Heart right ventricle (tissue), 16 donors: ENCODE measurements around the gene NAA11. TPM values are rescaled to one million over a fixed set of nuclear protein-coding genes. Genes with fewer than 3 reads are reported as not detected.

ENCODE experiments used
- ATAC-seq, 8 donors: fragments of 200-7000 bp; cut with Tn5 transposase; one replicate each; pipeline ENCODE4 v1.9.1; 2020; ENCODE audit warnings: mild to moderate bottlenecking in 8 of 8, moderate library complexity in 8 of 8, moderate number of reproducible peaks in 1 of 8
- DNase-seq, 2 donors: peaks; one replicate each; pipeline ENCODE4 v3.0.0-alpha.2; 2020
- H3K27ac ChIP-seq, 10 donors: fragments of 200-600 bp; sonication (generic) in 2 of 10; one replicate each; pipeline versions ENCODE4 v1.5.0 to v1.8.0; 2020 to 2022; ENCODE audit warnings: mild to moderate bottlenecking in 3 of 10
- H3K27me3 ChIP-seq, 7 donors: fragments of 200-600 bp; one replicate each; pipeline ENCODE4 v1.8.0; 2021 to 2022; ENCODE audit warnings: mild to moderate bottlenecking in 2 of 7
- H3K36me3 ChIP-seq, 9 donors: fragments of 200-600 bp; sonication (generic) in 1 of 9; one replicate each; pipeline versions ENCODE4 v1.5.0 to v1.8.0; 2020 to 2022; ENCODE audit warnings: mild to moderate bottlenecking in 2 of 9
- H3K4me1 ChIP-seq, 9 donors: fragments of 200-600 bp; sonication (generic) in 1 of 9; one replicate each; pipeline versions ENCODE4 v1.5.0 to v1.8.0; 2020 to 2022; ENCODE audit warnings: mild to moderate bottlenecking in 4 of 9
- H3K4me3 ChIP-seq, 10 donors: fragments of 200-600 bp; sonication (generic) in 2 of 10; one replicate each; pipeline versions ENCODE4 v1.5.0 to v1.8.0; 2020 to 2022; ENCODE audit warnings: mild to moderate bottlenecking in 7 of 10, moderate library complexity in 2 of 10
- H3K9me3 ChIP-seq, 11 donors: fragments of 200-600 bp in 10 of 11; sonication (generic) in 2 of 11; one replicate each; pipeline versions ENCODE4 v1.5.0 to v1.8.0; 2013 to 2022; ENCODE audit warnings: mild to moderate bottlenecking in 2 of 11, control low read depth in 1 of 11, moderate library complexity in 1 of 11
- WGBS, 2 donors: extraction: QIAGEN DNeasy Blood & Tissue Kit; methylation state at CpG; one replicate each; pipeline ENCODE4 v1.1.7; 2013; ENCODE audit warnings: inconsistent platforms in 1 of 2; 5-methylcytosine and 5-hydroxymethylcytosine counted together
- intact Hi-C, 10 donors: fragments of 100-400 bp; cut with DNase I; formaldehyde crosslinking; loops; one replicate each; pipeline versions ENCODE4 v1.11.1 to v1.14.2; 2022
- polyA plus RNA-seq, 2 donors: library from polyadenylated mRNA; stranded (reverse); fragments of 200-250 nt; gene quantifications; one replicate each; pipeline ENCODE4 v1.2.3, GENCODE V29; 2013
- total RNA-seq, 10 donors: library from RNA; stranded (reverse); fragmentation: NEBNext Ultra II Directional in 3 of 10; extraction: Animal tissue kit (Norgen Biotek cat#: 25700) in 3 of 10; gene quantifications; one replicate each; pipeline versions ENCODE4 v1.2.1 to v1.2.4, GENCODE V29; 2021 to 2023
- TF ChIP-seq, protein P1 (sequence below), 9 donors: fragments of 200-600 bp; sonication (generic) in 2 of 9; IDR thresholded peaks; one replicate each; pipeline versions ENCODE4 v1.5.0 to v1.8.0; 2021 to 2022; ENCODE audit warnings: antibody characterized with exemption in 9 of 9, mild to moderate bottlenecking in 5 of 9, moderate library complexity in 1 of 9
- donor health status: Arrhythmogenic right ventricular cardiomyopathy.
- donor health status: ischemic (EF 13 %, LVEDD 7.1; RV severe dilation, severe dysfunction).
- donor health status: healthy with polysubstance abuse.
- donor health status: DM: no; HTN: yes; CAD: no.
- donor health status: DM: no; HTN: no; CAD: no.
- donor health status: ischemic (EF 25% LVEDD 6.9; RV normal size, moderate dysfunction).
- donor health status: ischemic (EF 25% LVEDD 5.7; RV mildly dilated, moderate dysfunction).
- donor health status: healthy.
- donor health status: DM: yes; HTN: yes; CAD: no.
- donor health status: Ischemic cardiomyopathy.
- donor health status: ischemic (EF 35%, LVEDD 5.7; RV mildly dilated, moderate dysfunction).
- donor health status: nonischemic (EF 11% LVEDD 7.7; RV severe dilation, severe dysfunction).
- donor health status: DM: yes; HTN: yes; CAD: no.
- donor health status: PGD.
- donor health status: ischemic (EF 29% LVEDD 5.4; RV normal size, mild dysfunction).
- donor health status: nonischemic (EF 23%, LVEDD 6.1; RV moderate dilation, normal function).

NAA11 gene
- total and polyA plus RNA-seq, 12 donors = not detected

DNA sequence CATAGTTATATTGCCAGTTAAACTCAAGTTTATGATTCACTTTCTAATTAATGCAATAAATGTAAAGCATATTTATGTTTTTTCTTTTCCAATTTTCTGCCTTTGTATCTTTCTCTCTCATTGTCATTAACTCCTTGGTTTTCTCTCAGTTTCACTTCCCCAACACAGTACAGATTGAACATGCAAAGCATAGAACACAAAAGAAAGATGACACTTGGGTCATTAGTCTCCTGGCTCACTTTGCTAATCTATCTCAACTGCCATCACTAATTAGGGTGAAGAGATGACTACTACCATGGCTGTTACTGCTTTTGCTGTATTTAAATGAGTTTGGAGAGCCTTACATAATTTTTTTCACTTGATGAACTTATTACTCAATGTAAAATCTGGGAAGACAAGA lies 12.3 kb upstream of the NAA11 start:
- H3K9me3 ChIP-seq = peaks cover 0 to 25% (median 11%) of the 10 kb centered on the region in 11 donors
- DNase-seq = no peak
- intact Hi-C loops = no loop called here
- no peak overlapping the region for H3K4me3 ChIP-seq
- H3K27ac ChIP-seq = no peak overlapping the region
- TF ChIP-seq, protein P1, sequence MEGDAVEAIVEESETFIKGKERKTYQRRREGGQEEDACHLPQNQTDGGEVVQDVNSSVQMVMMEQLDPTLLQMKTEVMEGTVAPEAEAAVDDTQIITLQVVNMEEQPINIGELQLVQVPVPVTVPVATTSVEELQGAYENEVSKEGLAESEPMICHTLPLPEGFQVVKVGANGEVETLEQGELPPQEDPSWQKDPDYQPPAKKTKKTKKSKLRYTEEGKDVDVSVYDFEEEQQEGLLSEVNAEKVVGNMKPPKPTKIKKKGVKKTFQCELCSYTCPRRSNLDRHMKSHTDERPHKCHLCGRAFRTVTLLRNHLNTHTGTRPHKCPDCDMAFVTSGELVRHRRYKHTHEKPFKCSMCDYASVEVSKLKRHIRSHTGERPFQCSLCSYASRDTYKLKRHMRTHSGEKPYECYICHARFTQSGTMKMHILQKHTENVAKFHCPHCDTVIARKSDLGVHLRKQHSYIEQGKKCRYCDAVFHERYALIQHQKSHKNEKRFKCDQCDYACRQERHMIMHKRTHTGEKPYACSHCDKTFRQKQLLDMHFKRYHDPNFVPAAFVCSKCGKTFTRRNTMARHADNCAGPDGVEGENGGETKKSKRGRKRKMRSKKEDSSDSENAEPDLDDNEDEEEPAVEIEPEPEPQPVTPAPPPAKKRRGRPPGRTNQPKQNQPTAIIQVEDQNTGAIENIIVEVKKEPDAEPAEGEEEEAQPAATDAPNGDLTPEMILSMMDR (IDR thresholded peaks at IDR 0.05) = no peak
- no peaks in the 10 kb centered on the region for H3K36me3 ChIP-seq
- ATAC-seq = no peak
- H3K4me1 ChIP-seq = no peaks in the 10 kb centered on the region
- H3K27me3 ChIP-seq = no peaks in the 10 kb centered on the region

DNA sequence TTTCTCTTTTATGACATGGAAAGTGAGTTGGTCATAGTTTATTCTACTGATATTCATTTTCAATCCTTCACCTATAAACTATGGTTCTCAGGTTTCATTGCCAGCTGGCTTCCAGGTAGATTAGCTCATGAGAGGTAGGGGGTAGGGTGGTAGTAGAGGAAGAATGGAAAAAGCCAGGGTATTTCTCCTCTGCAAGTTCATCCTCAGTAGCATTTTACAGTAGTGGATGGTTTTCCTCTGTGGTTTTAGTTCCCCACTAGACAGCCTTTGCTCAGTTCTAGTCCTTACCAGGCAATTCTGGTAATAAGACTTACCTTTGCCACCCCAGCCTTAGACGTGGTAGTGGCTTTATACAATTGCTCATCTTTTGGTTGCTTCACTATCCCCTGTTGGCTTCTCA lies 8.9 kb upstream of the NAA11 start:
- TF ChIP-seq, protein P1 (IDR thresholded peaks at IDR 0.05) = no peak
- no peaks in the 10 kb centered on the region for H3K27me3 ChIP-seq
- ATAC-seq = no peak
- no peak overlapping the region for H3K27ac ChIP-seq
- intact Hi-C loops = no loop called here
- H3K4me1 ChIP-seq = no peaks in the 10 kb centered on the region
- no peaks in the 10 kb centered on the region for H3K9me3 ChIP-seq
- no peak overlapping the region for H3K4me3 ChIP-seq
- no peak for DNase-seq
- WGBS, 2 donors = 71 to 80% methylated on average over 1 of the region's 1 CpG
- no peaks in the 10 kb centered on the region for H3K36me3 ChIP-seq

DNA sequence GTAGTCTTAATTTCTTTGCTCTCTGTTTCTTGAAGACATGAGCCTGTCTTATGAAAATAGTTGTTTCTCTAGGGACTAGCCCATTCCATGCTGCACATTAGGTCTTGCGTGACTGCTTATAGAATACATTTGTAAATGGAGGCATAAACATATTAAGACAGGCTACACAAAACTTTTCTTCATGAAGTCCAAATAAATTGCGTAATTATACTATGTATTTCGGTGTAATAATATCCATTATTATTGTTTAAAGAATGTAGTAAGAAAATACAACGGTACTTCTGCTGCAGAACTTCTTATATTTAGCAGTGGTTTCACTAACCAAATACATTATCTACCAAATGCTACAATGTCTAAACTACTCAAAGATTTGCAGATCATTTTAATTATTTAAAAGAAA lies 8.5 kb upstream of the NAA11 start:
- H3K27ac ChIP-seq = no peak overlapping the region
- TF ChIP-seq, protein P1 (IDR thresholded peaks at IDR 0.05) = no peak
- no peak overlapping the region for H3K4me3 ChIP-seq
- no peaks in the 10 kb centered on the region for H3K9me3 ChIP-seq
- no peaks in the 10 kb centered on the region for H3K4me1 ChIP-seq
- no peaks in the 10 kb centered on the region for H3K27me3 ChIP-seq
- 67 to 70% methylated on average over 4 of the region's 4 CpGs for WGBS, 2 donors
- no peaks in the 10 kb centered on the region for H3K36me3 ChIP-seq
- intact Hi-C loops = no loop called here
- DNase-seq (no peak), ATAC-seq (no peak)

DNA sequence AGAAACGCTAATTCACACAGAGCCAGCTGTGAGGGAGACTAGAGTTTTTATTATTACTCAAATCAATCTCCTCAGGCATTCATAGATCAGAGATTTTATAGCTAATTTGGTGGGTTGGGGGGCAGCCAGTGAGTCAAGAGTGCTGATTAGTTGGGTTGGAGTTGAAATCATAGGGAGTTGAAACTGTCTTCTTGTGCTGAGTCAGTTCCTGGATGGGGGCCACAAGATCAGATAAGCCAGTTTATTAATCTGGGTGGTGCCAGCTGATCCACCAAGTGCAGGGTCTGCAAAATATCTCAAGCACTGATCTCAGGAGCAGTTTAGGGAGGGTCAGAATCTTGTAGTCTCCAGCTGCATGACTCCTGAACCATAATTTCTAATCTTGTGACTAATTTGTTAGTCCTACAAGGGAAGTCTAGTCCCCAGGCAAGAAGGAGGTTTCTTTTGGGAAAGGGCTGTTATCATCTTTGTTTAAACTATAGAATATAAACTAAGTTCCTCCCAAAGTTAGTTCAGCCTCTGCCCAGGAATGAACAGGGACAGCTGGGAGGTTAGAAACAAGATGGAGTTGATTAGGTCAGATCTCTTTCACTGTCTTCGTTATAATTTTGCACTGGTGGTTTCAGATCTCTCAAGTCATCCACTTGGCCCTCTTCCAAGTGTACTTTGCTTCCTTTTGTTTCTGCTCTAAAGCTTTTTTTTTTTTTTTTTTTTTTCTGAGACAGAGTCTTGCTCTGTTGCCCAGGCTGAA lies 5.4 kb upstream of the NAA11 start:
- DNase-seq (no peak), ATAC-seq (no peak)
- no peaks in the 10 kb centered on the region for H3K27me3 ChIP-seq
- TF ChIP-seq, protein P1 (IDR thresholded peaks at IDR 0.05) = no peak
- intact Hi-C loops = no loop called here
- no peak overlapping the region for H3K4me3 ChIP-seq
- no peak overlapping the region for H3K27ac ChIP-seq
- H3K9me3 ChIP-seq = no peaks in the 10 kb centered on the region
- no peaks in the 10 kb centered on the region for H3K4me1 ChIP-seq
- WGBS, 2 donors = 58 to 68% methylated on average over 2 of the region's 2 CpGs
- no peaks in the 10 kb centered on the region for H3K36me3 ChIP-seq
